Adrenal gland (tissue), 5 donors: ENCODE measurements around the gene DDX47.

Source experiments
- POLR2A ChIP-seq, 2 donors: fragments of 450-650 bp; IDR thresholded peaks; one replicate each; pipeline ENCODE4 v1.6.1; 2017; ENCODE audit warnings: antibody characterized with exemption in 2 of 2, mild to moderate bottlenecking in 2 of 2, moderate library complexity in 1 of 2
- TF ChIP-seq, protein P1 (sequence below), 6 experiments: fragments of 450-650 bp in 4 of 6; fragments of 200-600 bp in 2 of 6; sonication (generic) in 1 of 6; IDR thresholded peaks; 1 replicate in 5 of 6; 2 replicates in 1 of 6; pipeline versions ENCODE4 v1.5.1 to v1.8.0; 2016 to 2021; ENCODE audit warnings: antibody characterized with exemption in 6 of 6, mild to moderate bottlenecking in 2 of 6, moderate library complexity in 1 of 6
- donor health status: DM: no; HTN: no; CAD: no.

DNA sequence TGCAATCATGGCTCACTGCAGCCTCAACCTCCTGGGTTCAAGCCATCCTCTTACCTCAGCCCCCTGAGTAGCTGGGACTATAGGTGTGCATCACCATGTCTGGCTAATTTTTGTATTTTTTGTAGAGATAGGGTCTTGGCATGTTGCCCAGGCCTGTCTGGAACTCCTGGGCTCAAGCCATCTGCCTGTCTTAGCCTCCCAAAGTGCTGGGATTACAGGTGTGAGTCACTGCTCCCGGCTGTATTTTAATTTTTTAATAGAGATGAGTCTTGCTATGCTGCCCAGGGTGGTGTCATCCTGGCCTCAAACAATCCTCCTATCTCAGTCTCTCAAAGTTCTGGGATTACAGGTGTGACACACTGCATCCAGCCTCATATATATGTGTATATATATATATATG is 46.5 kb downstream of the DDX47 start:
- TF ChIP-seq, protein P1, sequence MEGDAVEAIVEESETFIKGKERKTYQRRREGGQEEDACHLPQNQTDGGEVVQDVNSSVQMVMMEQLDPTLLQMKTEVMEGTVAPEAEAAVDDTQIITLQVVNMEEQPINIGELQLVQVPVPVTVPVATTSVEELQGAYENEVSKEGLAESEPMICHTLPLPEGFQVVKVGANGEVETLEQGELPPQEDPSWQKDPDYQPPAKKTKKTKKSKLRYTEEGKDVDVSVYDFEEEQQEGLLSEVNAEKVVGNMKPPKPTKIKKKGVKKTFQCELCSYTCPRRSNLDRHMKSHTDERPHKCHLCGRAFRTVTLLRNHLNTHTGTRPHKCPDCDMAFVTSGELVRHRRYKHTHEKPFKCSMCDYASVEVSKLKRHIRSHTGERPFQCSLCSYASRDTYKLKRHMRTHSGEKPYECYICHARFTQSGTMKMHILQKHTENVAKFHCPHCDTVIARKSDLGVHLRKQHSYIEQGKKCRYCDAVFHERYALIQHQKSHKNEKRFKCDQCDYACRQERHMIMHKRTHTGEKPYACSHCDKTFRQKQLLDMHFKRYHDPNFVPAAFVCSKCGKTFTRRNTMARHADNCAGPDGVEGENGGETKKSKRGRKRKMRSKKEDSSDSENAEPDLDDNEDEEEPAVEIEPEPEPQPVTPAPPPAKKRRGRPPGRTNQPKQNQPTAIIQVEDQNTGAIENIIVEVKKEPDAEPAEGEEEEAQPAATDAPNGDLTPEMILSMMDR (IDR thresholded peaks at IDR 0.05): no peak
- TF ChIP-seq POLR2A (IDR thresholded peaks at IDR 0.05): no peak
